ENCODE results near the gene ARHGAP26.

DNA sequence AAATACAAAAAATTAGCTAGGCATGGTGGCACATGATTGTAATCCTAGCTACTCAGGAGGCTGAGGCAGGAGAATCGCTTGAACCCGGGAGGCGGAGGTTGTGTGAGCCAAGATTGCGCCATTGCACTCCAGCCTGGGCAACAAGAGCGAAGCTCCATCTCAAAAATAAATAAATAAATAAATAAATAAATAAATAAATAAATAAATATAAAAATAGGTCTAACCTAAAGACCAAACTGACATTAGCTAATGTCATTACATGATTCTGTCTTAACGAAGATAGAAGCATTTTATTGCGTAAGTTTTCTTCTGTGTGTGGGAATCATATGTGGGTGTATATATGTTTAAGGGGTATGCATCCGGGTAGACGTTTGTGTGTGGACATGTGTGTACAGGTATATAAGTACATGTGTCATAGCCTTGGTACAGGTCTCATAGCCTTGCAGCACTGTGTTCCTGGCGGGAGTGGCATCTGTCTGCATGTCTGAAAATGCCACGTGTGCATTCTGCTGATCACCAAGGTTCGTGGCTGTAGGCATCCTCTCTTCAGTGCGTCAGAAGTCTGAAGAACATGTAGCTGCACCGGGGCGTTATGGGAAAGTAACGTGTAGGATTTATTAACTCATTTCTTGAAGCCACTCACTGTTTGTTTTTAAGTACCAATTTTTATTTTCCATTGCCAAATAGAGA is 335.2 kb downstream of the ARHGAP26 start:
- TF ChIP-seq POLR2AphosphoS5 (IDR thresholded peaks at IDR 0.05; ENCODE audit: insufficient read depth, low read depth, low read length) (no peak), POLR2A (IDR thresholded peaks at IDR 0.05; ENCODE audit: low read depth, low read length) (no peak)
- TF ChIP-seq, protein P1, sequence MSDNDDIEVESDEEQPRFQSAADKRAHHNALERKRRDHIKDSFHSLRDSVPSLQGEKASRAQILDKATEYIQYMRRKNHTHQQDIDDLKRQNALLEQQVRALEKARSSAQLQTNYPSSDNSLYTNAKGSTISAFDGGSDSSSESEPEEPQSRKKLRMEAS (IDR thresholded peaks at IDR 0.05; ENCODE audit: insufficient read depth, insufficient read length): no peak
- TF ChIP-seq, protein P2, sequence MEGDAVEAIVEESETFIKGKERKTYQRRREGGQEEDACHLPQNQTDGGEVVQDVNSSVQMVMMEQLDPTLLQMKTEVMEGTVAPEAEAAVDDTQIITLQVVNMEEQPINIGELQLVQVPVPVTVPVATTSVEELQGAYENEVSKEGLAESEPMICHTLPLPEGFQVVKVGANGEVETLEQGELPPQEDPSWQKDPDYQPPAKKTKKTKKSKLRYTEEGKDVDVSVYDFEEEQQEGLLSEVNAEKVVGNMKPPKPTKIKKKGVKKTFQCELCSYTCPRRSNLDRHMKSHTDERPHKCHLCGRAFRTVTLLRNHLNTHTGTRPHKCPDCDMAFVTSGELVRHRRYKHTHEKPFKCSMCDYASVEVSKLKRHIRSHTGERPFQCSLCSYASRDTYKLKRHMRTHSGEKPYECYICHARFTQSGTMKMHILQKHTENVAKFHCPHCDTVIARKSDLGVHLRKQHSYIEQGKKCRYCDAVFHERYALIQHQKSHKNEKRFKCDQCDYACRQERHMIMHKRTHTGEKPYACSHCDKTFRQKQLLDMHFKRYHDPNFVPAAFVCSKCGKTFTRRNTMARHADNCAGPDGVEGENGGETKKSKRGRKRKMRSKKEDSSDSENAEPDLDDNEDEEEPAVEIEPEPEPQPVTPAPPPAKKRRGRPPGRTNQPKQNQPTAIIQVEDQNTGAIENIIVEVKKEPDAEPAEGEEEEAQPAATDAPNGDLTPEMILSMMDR (IDR thresholded peaks at IDR 0.05; ENCODE audit: extremely low read depth in 1 of 2, insufficient read depth in 1 of 2, low read depth in 1 of 2, low read length in 2 of 2): no peak
